Measurements from ENCODE around the gene HSPA1A.
A peak's percentile ranks its signal among the peaks of the same experiment; 100 is the strongest.
"Not testable (repeated sequence)": the region's sequence is repeated elsewhere in the genome, so short reads cannot be mapped to it uniquely, and the experiment has no call there.

Gene HSPA1A

GRCh38 chr6:31805939-31806469, 9.3 kb upstream of the HSPA1A start:
- peaks cover 2% of the 10 kb centered on the region for H3K36me3 ChIP-seq (replicated peaks)
- in situ Hi-C loops (cut with HindIII; ENCODE audit: low pct_ligation_motif_present, low sequenced_read_pairs), result no loop called here

DNA sequence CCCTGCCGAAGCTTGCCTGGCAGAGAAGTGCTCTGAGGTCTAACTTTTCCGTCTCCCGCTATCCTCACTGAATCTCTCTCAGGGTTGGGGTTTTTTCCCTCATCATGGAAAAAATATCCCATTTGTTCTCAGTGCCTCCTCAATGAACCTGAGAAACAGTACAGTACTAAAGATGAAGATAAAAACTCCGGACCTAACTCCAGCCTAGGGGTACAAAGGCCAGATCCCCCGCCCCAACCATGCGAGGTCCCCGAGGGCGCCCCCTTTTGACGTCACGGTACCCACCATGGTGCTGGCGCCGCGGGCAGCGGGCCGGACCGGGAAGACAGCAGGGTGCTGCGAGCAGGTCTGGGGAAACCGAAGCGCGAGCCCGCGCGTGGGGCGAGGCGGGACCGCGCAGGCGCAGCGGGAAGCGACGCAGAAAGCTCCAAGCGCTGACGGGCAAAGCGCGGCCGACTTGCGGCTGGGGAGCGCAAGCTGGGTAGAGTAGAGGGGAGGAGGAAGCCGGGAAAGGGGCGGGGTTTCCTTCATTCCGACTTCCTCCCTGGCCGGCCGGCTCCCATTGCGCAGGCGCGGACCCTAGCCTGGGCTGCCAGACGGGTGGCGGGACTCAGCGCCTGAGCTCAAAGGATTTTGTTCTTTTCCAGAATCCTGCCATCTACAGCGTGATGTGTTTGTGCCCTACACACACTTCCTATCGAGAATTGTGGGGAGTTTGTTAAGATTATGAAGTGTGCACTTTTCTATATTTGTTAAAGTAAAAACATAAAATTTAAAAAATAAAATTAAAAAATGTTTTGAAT, 8.7 kb upstream of the HSPA1A start, which contains the start of gene LSM2:
LSM2 (minus strand) TSS at position 497 of the 803 bp plus-strand sequence; CDS start at position 288, 209 bp downstream.
- in situ Hi-C loops (cut with HindIII; ENCODE audit: low pct_ligation_motif_present, low sequenced_read_pairs), result no loop called here
- peaks cover 2% of the 10 kb centered on the region for H3K36me3 ChIP-seq (replicated peaks)
- DNase-seq, result peak; percentile 95
- TF ChIP-seq CTCF (IDR thresholded peaks at IDR 0.05; ENCODE audit: low read depth, low read length, missing control alignments), result peak; percentile 23
- no peaks in the 10 kb centered on the region for H3K27me3 ChIP-seq (replicated peaks)
- peak within 1 kb of the TSS; percentile 59 for H3K27ac ChIP-seq
- peak within 1 kb of the TSS; percentile 81 for H3K4me3 ChIP-seq (ENCODE audit: low read depth, low read length)

More at GRCh38 chr6:31805939-31806469, 9.3 kb upstream of the HSPA1A start:
- no peak for DNase-seq
- Histone ChIP-seq H3K27ac (peak overlapping the region; percentile 59), H3K4me3 (ENCODE audit: low read depth, low read length) (peak overlapping the region; percentile 81), H3K27me3 (replicated peaks) (no peaks in the 10 kb centered on the region)
- TF ChIP-seq CTCF (IDR thresholded peaks at IDR 0.05; ENCODE audit: low read depth, low read length, missing control alignments), result no peak

- H3K27me3 ChIP-seq (replicated peaks), result not testable (repeated sequence)
Measured at GRCh38 chr6:31808599-31808998, 6.7 kb upstream of the HSPA1A start.

GRCh38 chr6:31811645-31812044, 3.7 kb upstream of the HSPA1A start:
- no peaks in the 10 kb centered on the region for H3K27me3 ChIP-seq (replicated peaks)
- H3K36me3 ChIP-seq (replicated peaks), result no peaks in the 10 kb centered on the region
- no peak overlapping the region for H3K27ac ChIP-seq
- no peak for DNase-seq
- H3K4me3 ChIP-seq (ENCODE audit: low read depth, low read length), result no peak overlapping the region
- in situ Hi-C loops (cut with HindIII; ENCODE audit: low pct_ligation_motif_present, low sequenced_read_pairs), result no loop called here
- no peak for TF ChIP-seq CTCF (IDR thresholded peaks at IDR 0.05; ENCODE audit: low read depth, low read length, missing control alignments)

More at GRCh38 chr6:31808599-31808998, 6.7 kb upstream of the HSPA1A start:
- DNase-seq; H3K4me3 ChIP-seq (ENCODE audit: low read depth, low read length); in situ Hi-C loops (cut with HindIII; ENCODE audit: low pct_ligation_motif_present, low sequenced_read_pairs); H3K36me3 ChIP-seq (replicated peaks); H3K27ac ChIP-seq: not testable (repeated sequence)

GRCh38 chr6:31813465-31813849, 1.9 kb upstream of the HSPA1A start:
- H3K27ac ChIP-seq, result peak overlapping the region; percentile 80
- H3K4me3 ChIP-seq (ENCODE audit: low read depth, low read length), result no peak overlapping the region
- H3K36me3 ChIP-seq (replicated peaks), result no peaks in the 10 kb centered on the region
- no peaks in the 10 kb centered on the region for H3K27me3 ChIP-seq (replicated peaks)
- DNase-seq, result no peak
- in situ Hi-C loops (cut with HindIII; ENCODE audit: low pct_ligation_motif_present, low sequenced_read_pairs), result no loop called here
- TF ChIP-seq CTCF (IDR thresholded peaks at IDR 0.05; ENCODE audit: low read depth, low read length, missing control alignments), result no peak

GRCh38 chr6:31814677-31815024, 692 bp upstream of the HSPA1A start:
- H3K27me3 ChIP-seq (replicated peaks), result no peaks in the 10 kb centered on the region
- TF ChIP-seq CTCF (IDR thresholded peaks at IDR 0.05; ENCODE audit: low read depth, low read length, missing control alignments), result no peak
- H3K27ac ChIP-seq, result peak overlapping the region; percentile 90
- peak; percentile 94 for DNase-seq
- in situ Hi-C loops (cut with HindIII; ENCODE audit: low pct_ligation_motif_present, low sequenced_read_pairs), result no loop called here
- H3K4me3 ChIP-seq (ENCODE audit: low read depth, low read length), result peak overlapping the region; percentile 73
- H3K36me3 ChIP-seq (replicated peaks), result no peaks in the 10 kb centered on the region

DNA sequence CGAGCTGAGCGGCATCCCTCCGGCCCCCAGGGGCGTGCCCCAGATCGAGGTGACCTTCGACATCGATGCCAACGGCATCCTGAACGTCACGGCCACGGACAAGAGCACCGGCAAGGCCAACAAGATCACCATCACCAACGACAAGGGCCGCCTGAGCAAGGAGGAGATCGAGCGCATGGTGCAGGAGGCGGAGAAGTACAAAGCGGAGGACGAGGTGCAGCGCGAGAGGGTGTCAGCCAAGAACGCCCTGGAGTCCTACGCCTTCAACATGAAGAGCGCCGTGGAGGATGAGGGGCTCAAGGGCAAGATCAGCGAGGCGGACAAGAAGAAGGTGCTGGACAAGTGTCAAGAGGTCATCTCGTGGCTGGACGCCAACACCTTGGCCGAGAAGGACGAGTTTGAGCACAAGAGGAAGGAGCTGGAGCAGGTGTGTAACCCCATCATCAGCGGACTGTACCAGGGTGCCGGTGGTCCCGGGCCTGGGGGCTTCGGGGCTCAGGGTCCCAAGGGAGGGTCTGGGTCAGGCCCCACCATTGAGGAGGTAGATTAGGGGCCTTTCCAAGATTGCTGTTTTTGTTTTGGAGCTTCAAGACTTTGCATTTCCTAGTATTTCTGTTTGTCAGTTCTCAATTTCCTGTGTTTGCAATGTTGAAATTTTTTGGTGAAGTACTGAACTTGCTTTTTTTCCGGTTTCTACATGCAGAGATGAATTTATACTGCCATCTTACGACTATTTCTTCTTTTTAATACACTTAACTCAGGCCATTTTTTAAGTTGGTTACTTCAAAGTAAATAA, 2.0 kb downstream of the HSPA1A start:
- H3K36me3 ChIP-seq (replicated peaks); in situ Hi-C loops (cut with HindIII; ENCODE audit: low pct_ligation_motif_present, low sequenced_read_pairs); H3K27me3 ChIP-seq (replicated peaks); DNase-seq: not testable (repeated sequence)
- H3K27ac ChIP-seq, result peak overlapping the region; percentile 1
- peak overlapping the region; percentile 51 for H3K4me3 ChIP-seq (ENCODE audit: low read depth, low read length)

DNA sequence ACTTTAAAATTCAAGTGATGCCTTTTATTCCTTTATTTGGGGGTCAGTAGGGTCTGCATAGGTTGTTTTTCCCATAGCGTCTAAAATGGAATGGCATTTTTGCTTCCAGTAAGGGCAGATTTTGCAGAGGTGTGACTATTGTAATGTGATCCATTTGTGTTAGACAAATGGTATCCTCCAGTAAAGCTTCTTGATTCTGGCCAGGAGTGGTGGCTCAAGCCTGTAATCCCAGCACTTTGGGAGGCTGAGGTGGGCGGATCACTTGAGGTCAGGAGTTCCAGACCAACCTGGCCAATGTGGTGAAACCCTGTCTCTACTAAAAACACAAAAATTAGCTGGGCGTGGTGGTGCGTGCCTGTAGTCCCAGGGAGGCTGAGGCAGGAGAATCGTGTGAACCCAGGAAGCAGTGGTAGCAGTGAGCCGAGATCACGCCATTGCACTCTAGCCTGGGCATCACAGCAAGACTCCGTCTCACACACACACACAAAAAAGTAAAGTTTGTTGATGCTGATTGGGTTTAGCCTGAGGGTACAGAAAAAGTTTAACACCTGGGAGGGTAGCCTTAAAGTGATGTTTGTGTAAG, 2.7 kb downstream of the HSPA1A start:
- in situ Hi-C loops (cut with HindIII; ENCODE audit: low pct_ligation_motif_present, low sequenced_read_pairs); H3K27me3 ChIP-seq (replicated peaks); H3K36me3 ChIP-seq (replicated peaks); DNase-seq: not testable (repeated sequence)
- H3K27ac ChIP-seq, result peak overlapping the region; percentile 1
- H3K4me3 ChIP-seq (ENCODE audit: low read depth, low read length), result peak overlapping the region; percentile 51
